NCI-H345 (cell line): ENCODE results near the gene RNF224.

Source experiments
- DNase-seq: peaks from one replicate; lab custom pipeline; 2025; lab: John Stamatoyannopoulos, UW

RNF224 gene

DNA sequence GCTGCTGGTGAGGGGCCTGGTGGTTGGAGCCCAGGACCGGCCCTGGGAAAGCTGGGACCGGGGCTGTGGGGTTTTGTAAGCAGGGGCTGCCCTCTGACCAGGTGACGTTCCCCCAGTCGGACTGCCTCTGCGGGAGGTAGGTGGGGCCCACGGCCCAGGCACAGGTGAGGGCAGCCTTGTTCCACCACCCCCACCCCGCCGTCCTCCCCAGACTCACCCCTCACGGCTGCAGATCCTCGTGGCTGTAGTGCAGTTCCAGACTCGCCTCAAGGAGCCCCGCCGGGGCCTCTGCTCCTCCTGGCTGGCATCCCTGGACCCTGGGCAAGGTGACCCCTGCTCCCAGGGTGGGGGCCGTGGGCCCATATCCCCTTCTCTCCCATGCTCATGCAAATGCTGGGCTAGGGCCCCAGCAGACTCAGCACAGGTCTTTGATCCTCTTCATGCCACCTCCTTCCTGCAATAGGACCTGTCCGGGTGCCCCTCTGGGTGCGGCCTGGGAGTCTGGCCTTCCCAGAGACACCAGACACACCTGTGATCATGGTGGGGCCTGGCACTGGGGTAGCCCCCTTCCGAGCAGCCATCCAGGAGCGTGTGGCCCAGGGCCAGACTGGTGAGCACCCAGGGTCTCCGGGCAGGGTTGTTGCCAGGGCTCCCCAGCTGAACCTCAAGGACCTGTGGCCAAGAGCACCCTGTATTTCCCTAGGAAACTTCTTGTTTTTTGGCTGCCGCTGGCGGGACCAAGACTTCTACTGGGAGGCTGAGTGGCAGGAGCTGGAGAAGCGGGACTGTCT lies 11.9 kb upstream of the RNF224 start:
- DNase-seq, result no peak

DNA sequence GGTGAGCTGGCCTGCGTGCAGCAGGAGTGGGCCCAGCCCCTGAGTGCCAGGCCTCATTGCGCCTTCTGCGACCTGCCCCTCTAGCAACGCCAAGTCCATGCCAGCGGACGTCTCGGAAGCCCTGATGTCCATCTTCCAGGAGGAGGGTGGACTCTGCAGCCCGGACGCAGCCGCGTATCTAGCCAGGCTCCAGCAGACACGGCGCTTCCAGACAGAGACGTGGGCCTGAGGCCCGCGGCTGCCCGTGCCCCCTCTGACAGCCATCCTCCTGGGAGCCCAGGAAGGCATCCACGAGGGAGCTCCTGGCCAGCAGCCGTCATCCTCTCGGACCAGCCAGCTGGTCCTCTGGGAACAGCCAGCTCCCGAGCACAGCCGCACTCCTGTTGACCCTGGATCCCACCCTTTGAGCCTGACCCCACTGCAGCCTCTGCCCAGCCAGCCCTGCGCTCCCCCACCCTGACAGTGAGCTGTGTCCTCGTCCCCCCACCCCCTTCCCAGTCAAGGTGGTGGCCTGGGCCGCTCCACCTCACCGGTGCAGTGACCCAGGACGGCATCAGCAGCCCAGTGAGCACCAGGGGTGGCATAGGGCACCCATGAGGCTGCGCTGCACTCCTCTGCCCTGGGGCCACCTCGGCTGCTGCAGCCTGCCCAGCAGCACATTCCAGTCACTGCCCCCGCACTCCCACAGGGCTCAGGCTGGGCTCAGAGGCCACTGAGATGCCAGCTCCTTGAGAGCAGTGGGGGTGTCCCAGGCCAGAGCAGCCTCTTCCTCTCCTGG lies 10.9 kb upstream of the RNF224 start:
- DNase-seq, result no peak

DNA sequence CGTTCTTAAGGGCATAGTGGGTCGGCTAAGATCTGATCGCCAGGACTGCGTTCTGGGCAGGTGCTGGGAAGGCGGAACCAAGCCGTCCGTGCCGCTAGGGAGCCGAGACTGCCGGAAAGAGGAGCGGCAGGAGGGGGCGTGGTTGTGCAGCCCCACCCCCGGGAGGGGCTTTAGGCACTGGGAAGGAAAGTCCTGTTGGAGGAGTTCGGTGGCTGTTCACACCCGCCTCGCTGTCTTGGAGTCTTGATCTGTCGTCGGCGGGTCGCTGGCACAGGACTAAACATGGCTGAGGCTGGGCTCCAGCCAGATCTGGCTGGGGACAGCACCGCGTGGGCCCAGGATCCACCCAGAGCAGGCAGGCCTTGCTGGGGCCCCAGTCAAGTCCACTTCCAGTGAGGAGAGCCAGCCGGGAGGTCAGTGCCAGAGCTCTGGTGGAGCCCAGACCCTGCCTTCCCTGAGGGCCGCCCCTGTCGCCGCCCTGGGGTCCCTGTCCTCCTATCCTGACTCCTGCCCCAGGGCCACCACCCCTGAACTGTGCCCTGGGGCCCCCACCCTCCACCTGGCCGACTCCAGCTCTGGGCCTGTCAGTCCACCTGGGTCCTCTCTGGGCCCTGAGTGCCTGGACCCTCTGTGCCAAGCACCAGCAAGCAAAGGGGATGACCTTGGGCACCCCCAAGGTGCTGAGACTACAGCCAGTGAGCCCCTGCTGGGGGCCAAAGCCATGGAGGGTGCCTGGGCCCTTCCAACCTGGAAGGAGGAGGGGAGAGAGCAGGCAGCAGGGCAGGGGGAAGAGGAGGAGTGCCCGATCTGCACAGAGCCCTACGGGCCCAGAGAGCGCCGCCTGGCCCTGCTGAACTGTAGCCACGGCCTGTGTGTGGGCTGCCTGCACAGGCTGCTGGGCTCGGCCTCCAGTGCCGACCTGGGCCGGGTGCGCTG lies 9.8 kb upstream of the RNF224 start:
- DNase-seq, result no peak

GRCh38 chr9:137218212-137218753 lies 9.0 kb upstream of the RNF224 start:
- no peak for DNase-seq

DNA sequence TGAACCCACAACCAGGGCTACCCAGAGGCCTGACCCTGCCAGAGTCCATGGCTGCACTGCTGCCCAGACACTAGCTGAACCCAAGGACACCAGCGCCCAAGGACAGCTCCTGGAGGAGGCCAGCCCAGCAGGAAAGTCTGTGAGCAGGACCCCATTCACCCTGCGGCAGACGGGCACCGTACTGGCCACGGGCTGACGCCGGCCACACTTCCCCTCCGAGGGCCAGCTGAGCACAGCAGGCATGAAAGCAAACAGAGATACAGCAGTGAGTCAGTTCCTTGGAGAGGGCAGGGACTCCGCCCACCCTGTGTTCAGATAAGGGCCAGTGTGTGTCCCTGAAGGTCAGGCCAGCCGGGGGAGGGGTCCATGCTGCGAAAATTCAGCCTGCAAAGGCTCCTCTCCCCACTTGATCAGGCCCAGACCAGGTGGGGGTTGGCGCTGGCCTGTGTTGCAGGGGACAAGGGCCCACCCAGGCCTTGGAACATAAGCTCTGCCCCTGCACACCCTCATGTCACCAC lies 8.5 kb upstream of the RNF224 start:
- DNase-seq, result no peak

GRCh38 chr9:137219757-137220316 lies 7.5 kb upstream of the RNF224 start:
- no peak for DNase-seq

DNA sequence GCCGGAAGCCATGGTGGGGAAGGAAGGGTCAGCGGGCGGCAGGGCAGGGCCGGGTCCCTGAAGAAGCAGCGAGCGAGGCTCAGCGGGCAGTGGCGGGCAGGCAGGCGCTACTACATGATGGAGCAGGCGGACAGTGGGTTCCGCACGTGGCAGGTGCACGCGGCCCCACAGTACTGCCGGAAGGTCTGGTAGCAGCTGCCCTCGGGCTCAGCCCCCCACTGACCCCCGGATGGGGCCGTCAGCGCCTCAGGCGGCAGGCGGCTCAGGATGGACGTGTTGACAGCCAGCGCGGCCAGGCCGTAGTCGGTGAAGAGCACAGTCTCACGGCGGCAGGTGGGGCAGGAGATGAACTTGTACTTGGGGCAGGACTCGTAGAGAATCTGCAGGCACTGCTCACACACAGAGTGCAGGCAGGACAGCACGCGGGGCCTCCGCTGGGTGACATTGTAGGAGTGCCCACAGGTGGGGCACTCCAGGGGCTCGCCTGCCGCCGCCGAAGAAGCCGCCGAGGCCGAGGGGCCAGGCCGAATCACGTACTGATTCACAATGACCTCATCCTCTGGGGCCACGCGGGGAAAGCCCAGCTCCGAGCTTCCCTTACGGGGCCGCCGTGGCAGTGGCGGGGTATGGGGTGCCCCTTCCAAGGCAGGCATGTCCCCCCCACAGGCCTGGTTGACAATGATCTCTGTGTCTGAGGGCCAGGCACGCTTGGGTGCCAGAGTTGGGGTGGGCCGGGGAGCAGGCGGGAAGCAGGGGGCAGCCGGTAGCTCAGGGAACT lies 6.8 kb upstream of the RNF224 start:
- DNase-seq, result no peak

GRCh38 chr9:137221095-137221505 lies 6.2 kb upstream of the RNF224 start:
- no peak for DNase-seq

- DNase-seq, result peak; percentile 49
These were observed 5.7 kb upstream of the RNF224 start for GRCh38 chr9:137221506-137222111.

DNA sequence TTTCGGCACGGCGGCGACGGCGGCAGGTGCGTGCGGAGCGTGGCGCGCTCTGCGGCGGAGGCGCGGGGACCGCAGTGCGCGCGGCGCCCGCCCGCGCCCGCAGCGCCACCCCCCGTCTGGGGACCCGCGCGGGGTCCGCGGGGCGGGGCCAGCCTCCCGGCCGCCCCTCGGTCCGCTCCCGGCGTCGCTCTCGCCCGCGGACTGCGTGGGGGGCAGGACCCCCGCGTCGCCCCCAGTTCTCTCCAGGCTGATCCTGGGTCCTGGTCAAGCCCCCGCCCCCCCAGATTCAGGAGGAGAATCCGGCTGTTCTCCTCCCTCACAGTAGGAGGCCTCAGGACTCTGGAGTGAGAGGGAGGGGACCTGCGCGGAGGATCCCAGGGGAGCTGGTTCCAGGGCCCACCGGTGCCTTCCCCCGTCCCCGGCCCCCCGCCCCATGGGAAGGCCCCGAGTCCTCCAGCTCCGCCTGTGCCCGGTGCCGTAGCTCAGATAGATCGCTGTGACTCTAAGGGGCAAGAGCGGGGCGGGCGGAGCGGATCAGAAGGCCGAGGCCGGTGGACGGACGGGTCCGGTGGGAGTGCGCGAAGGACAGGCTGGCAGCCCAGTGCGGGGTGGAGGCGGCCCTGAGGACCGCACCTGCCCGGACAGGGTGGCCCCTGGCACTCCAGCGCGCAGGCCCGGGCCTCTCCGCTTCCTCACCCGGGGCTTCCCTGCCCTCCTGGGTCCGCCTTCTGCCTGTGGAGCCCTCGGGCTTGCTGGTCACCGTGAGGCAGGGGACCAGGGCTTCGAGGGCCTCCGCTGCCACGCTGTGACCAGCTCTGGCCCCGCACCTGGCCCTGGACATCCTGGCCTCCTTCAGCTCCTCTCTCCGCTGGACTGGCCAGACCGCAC lies 4.9 kb upstream of the RNF224 start, which contains the start of gene RNF208:
Gene RNF208 (minus strand): TSS at position 51 of the 888 bp plus-strand sequence. CDS start 1,028 bp downstream, outside the sequence.
- peak; percentile 48 for DNase-seq

GRCh38 chr9:137223078-137223970 lies 4.0 kb upstream of the RNF224 start:
- peak; percentile 97 for DNase-seq

- DNase-seq, result no peak
These were observed 2.2 kb upstream of the RNF224 start, which contains the start of gene CYSRT1 for GRCh38 chr9:137224830-137225694. CYSRT1 (plus strand) TSS chr9:137225174; CDS start chr9:137225622, 448 bp downstream.

GRCh38 chr9:137225699-137226331 lies 1.5 kb upstream of the RNF224 start:
- DNase-seq, result no peak

GRCh38 chr9:137226338-137227053 lies 806 bp upstream of the RNF224 start:
- no peak for DNase-seq

DNA sequence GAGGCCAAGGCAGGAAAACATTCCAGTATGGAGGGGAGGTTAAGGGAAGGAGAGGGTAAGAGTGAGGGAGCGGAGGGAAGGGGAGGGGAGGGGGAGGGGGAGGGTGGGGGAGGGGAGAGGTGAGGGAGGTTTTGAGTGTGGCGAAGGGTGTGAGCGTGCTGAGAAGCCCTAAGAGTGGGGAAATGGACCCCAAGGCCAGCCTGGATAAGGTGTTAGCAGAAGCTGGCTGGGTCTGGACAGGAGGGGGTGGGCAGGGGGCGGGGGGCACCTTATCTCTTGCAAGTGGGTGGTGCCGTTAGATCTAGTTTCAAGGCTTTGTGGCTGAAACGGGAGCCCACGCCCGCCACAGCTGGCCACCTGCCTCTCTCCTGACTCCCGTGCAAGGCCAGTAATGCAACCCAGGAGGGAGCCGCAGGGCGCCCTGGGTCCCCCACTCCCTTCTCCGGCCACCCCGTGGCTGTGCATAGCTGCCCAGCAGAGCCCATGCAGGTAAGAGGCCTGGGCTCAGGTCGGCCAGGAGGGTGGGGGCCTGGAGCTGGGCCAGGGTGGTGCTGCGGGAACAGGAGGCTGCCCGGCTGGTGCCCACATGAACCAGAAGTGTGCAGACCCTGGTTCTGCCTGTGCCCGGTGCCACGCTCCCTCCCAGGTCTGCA lies 677 bp downstream of the RNF224 start:
- DNase-seq, result no peak
